HG03060 (cell line): ENCODE data around the gene KCNAB2.
"Not testable (repeated sequence)": the region's sequence is repeated elsewhere in the genome, so short reads cannot be mapped to it uniquely, and the experiment has no call there.

Source experiments
- ATAC-seq: cut with Tn5 transposase; IDR thresholded peaks from one replicate; pipeline ENCODE4 v1.9.1; 2021; ENCODE audit warnings: low read depth, moderate number of reproducible peaks; ENCODE audit not compliant: unreplicated experiment

KCNAB2 gene

GRCh38 chr1:6052543-6053205 is 7.0 kb downstream of the KCNAB2 start:
- no peak for ATAC-seq

- ATAC-seq, result no peak
These were observed 7.5 kb downstream of the KCNAB2 start for GRCh38 chr1:6053206-6053546.

DNA sequence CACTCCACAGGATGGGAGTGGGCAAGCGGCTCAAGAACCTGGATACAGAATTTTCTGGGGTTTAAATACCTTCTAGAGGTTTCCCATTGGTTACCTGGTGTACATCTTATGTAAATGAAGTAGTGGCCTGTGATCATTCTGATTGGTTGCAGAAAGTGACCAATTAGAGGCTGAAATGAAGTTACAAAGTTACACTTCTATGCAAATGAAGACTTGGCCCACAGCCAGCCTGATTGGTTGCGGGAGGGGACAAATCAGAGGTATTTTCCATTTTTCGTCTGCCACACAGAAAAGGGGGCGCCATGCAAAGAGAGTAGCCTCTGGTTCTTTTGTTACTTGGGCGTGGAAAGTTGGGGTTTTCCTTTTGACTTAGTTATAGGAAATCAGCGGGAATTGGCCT is 8.9 kb downstream of the KCNAB2 start:
- no peak for ATAC-seq

DNA sequence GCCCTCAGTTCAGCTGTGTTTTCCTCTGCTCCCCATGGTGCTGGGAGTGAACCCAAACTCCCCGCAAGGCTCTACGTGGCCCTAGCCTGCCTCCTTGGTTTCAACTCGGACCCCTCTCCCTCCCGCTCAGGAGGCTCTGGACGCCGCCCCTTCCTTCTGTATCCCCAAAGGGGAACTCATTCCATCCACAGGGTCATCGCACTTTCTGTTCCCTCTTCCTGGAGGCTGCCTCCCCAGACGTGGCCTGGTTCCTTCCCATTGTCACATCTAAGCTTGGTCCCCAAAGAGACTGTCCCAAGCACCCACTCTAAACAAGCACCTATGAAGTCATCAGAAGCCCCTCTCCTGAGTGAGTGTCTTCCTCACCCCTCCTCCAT is 10.9 kb downstream of the KCNAB2 start:
- no peak for ATAC-seq

GRCh38 chr1:6057170-6057845 is 11.6 kb downstream of the KCNAB2 start:
- ATAC-seq, result no peak

DNA sequence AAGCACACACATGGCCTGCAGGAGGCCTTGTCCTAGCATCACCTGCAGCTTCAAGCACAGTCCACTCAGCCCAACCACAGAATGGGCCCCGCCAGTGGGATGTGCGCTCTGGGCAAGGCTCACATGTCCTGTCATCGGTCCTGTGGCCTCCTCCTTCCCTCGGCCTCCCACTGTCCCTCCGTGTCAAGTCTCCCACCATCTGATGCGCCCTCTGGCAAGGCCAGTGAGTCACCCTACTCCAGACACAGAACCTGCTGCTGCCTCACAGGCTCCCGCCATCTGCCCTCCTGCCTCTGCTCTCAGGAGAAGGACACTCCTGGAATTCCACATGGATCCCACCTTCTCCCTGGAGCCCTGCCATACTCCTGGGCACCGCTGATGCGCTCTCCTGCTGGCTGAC is 14.2 kb downstream of the KCNAB2 start:
- no peak for ATAC-seq

DNA sequence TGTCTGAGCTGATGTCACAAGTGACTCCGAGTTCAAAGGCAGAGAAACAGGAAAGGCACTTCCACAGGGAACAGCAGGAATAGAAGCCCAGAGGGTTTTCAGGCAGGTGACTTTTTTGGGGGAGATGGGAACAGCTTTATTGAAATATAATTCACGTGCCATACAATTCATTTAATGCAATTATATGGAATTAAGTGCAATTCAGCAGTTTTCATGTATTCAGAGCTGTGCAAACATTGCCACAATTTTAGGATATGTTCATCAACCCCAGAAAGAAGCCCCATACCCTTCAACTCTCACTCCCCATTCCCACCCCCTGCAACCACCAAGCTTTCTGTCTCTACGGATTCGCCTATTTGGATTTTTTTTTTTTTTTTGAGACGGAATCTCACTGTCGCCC is 17.0 kb downstream of the KCNAB2 start:
- ATAC-seq, result no peak

GRCh38 chr1:6063532-6064053 is 17.9 kb downstream of the KCNAB2 start:
- ATAC-seq, result not testable (repeated sequence)

GRCh38 chr1:6065093-6065858 is 19.6 kb downstream of the KCNAB2 start:
- no peak for ATAC-seq

GRCh38 chr1:6066680-6067079 is 21.0 kb downstream of the KCNAB2 start:
- no peak for ATAC-seq

- no peak for ATAC-seq
These were observed 22.4 kb downstream of the KCNAB2 start for GRCh38 chr1:6068073-6068472.

GRCh38 chr1:6068932-6069331 is 23.2 kb downstream of the KCNAB2 start:
- no peak for ATAC-seq

DNA sequence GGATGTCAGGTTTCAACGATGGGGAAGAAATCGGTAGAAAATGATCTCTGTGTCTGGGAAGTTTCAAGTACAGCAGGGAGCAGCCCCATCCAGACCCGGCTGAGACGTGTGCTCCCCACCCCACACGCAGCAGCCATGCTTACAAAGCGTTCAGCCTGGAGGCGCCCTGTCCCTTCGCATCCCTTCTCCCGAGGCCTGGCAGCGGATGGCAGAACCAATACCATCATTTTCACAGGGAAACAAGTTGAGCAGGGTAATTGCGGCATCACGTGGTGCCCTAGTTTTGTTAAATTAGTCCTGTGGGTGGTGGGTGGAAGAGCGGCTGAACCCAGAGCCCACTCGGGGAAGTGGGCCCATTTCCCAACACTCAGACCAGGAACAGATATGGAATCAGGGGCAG is 23.9 kb downstream of the KCNAB2 start:
- no peak for ATAC-seq

- no peak for ATAC-seq
These were observed 24.8 kb downstream of the KCNAB2 start for GRCh38 chr1:6070450-6070974.

GRCh38 chr1:6071219-6071618 is 25.5 kb downstream of the KCNAB2 start:
- ATAC-seq, result no peak

DNA sequence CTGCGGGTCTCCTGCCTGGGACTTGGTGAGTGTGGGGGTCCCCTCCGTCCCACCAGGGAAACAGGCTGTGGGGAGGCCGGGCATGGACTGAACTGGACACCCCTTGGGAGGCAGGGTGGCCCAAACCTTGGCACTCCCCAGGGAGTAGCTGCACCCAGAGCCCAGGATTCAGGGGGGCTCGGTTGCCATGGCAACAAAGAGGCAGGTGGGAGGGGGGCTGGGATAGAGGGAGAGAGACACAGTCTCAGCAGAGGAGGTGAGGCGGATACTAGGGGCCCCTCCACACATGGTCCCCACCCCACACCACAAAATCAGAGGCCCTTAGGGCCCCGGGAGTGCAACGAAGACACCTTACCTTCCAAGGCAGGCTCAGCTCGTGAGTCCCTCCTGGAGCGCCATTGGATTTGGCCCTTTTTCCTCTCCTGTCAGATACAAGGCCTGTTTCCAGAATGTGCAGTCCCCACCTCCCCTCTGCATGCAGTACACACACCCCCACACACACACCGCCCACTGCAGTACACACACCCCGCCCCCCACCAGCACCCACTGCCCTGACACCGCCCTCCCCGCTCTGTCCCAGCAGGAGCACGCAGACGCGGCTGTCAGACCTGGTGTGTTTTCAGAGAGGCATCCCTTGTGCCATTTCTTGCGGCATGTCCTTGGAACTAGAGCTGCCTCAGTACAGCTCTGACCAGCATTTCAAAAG is 27.2 kb downstream of the KCNAB2 start:
- no peak for ATAC-seq

DNA sequence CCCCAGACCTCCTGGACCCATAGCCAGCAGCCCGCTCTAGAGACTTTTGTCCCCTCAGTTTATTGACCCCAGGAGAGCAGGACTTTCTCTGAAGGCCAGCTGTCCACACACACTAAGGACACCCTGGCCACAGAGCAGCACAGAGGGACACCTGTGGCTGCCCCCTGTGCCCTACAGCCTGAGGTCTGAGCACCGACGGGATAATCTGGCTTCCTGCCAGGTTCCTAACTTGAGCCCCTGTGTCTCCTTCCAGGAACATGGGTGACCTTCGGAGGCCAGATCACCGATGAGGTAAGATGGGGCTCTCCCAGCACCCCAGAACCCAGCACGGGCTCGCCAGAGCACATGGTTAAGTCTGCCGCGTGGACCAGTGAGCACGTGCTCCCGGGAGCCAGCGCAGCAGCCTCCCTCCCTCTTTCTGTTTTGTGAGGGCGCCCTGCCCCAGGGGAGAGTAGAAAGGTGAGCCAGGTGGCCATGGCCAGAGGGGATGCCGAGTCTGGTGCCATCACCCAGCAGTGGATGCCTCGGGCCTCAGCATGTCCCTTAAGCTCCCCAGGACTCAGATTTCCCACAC is 27.9 kb downstream of the KCNAB2 start:
- no peak for ATAC-seq

GRCh38 chr1:6074192-6074901 is 28.7 kb downstream of the KCNAB2 start:
- ATAC-seq, result no peak

DNA sequence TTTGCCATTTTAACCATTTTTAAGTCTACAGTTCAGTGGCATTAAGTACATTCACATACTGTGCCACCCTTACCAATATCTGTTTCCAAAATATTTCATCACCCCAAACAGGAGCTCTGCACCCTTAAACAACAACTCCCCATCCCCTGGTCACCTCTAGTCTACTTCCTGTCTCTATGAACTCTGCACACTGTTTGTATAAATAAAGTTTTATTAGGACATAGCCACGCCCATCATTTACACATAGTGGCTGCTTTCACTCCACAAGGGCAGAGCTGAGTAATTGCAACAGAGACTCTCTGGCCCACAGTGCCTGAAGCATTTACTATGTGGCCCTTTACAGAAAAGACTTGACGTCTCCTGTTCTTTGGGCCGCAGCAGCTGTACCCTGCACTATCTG is 30.1 kb downstream of the KCNAB2 start:
- no peak for ATAC-seq

GRCh38 chr1:6077061-6077460 is 31.4 kb downstream of the KCNAB2 start:
- ATAC-seq, result not testable (repeated sequence)
